ENCODE data around the gene PCSK4.

PCSK4 gene

GRCh38 chr19:1469255-1470054 lies 20.7 kb downstream of the PCSK4 start:
- Histone ChIP-seq H2AFZ (ENCODE audit: low read depth, low read length, severe bottlenecking) (no peak overlapping the region), H3K36me3 (ENCODE audit: low read length) (no peaks in the 10 kb centered on the region), H3K9me2 (replicated peaks; ENCODE audit: insufficient read depth, low read length) (no peaks in the 10 kb centered on the region), H3K79me2 (ENCODE audit: insufficient read depth, low read length) (no peaks in the 10 kb centered on the region), H3K4me2 (ENCODE audit: low read depth, low read length, poor library complexity, severe bottlenecking) (no peak overlapping the region), H3K9ac (ENCODE audit: low read length) (no peak overlapping the region), H3K27me3 (ENCODE audit: low read length) (no peaks in the 10 kb centered on the region), H3K4me3 (ENCODE audit: insufficient read depth, low read length, poor library complexity, severe bottlenecking) (no peak overlapping the region), H3K27ac (ENCODE audit: low read depth, low read length) (no peak overlapping the region), H4K20me1 (ENCODE audit: low read depth, low read length) (peaks cover 3% of the 10 kb centered on the region; the same call in 1 of the 2 replicates), H3F3A (ENCODE audit: insufficient read depth) (no peaks in the 10 kb centered on the region), H3K9me3 (ENCODE audit: insufficient read depth, low read length) (no peaks in the 10 kb centered on the region)
- TF ChIP-seq EZH2phosphoT487 (conservative IDR thresholded peaks at IDR 0.05; ENCODE audit: low read length) (no peak), CTCF (IDR thresholded peaks at IDR 0.05; ENCODE audit: insufficient read depth, low read length, poor library complexity, severe bottlenecking) (no peak)

- no peaks in the 10 kb centered on the region for H3K36me3 ChIP-seq (ENCODE audit: low read length)
- no peaks in the 10 kb centered on the region for H3K27me3 ChIP-seq (ENCODE audit: low read length)
- H3K4me2 ChIP-seq (ENCODE audit: low read depth, low read length, poor library complexity, severe bottlenecking): no peak overlapping the region
- TF ChIP-seq EZH2phosphoT487 (conservative IDR thresholded peaks at IDR 0.05; ENCODE audit: low read length) (no peak), CTCF (IDR thresholded peaks at IDR 0.05; ENCODE audit: insufficient read depth, low read length, poor library complexity, severe bottlenecking) (no peak)
- H3K9me2 ChIP-seq (replicated peaks; ENCODE audit: insufficient read depth, low read length): no peaks in the 10 kb centered on the region
- H3K27ac ChIP-seq (ENCODE audit: low read depth, low read length): no peak overlapping the region
- no peak overlapping the region for H3K9ac ChIP-seq (ENCODE audit: low read length)
- H3K79me2 ChIP-seq (ENCODE audit: insufficient read depth, low read length): no peaks in the 10 kb centered on the region
- H3K9me3 ChIP-seq (ENCODE audit: insufficient read depth, low read length): no peaks in the 10 kb centered on the region
- H4K20me1 ChIP-seq (ENCODE audit: low read depth, low read length): peaks cover 3% of the 10 kb centered on the region; the same call in 1 of the 2 replicates
- no peaks in the 10 kb centered on the region for H3F3A ChIP-seq (ENCODE audit: insufficient read depth)
- H3K4me3 ChIP-seq (ENCODE audit: insufficient read depth, low read length, poor library complexity, severe bottlenecking): no peak overlapping the region
- H2AFZ ChIP-seq (ENCODE audit: low read depth, low read length, severe bottlenecking): no peak overlapping the region
Measured at GRCh38 chr19:1468821-1469254, 21.3 kb downstream of the PCSK4 start.

GRCh38 chr19:1468274-1468820 lies 21.8 kb downstream of the PCSK4 start:
- Histone ChIP-seq H3K36me3 (ENCODE audit: low read length) (no peaks in the 10 kb centered on the region), H3K79me2 (ENCODE audit: insufficient read depth, low read length) (no peaks in the 10 kb centered on the region), H2AFZ (ENCODE audit: low read depth, low read length, severe bottlenecking) (no peak overlapping the region), H3K9me3 (ENCODE audit: insufficient read depth, low read length) (no peaks in the 10 kb centered on the region), H3K9ac (ENCODE audit: low read length) (no peak overlapping the region), H3K9me2 (replicated peaks; ENCODE audit: insufficient read depth, low read length) (no peaks in the 10 kb centered on the region), H3K27ac (ENCODE audit: low read depth, low read length) (no peak overlapping the region), H3F3A (ENCODE audit: insufficient read depth) (no peaks in the 10 kb centered on the region), H3K4me3 (ENCODE audit: insufficient read depth, low read length, poor library complexity, severe bottlenecking) (no peak overlapping the region), H3K27me3 (ENCODE audit: low read length) (no peaks in the 10 kb centered on the region), H4K20me1 (ENCODE audit: low read depth, low read length) (peaks cover 3% of the 10 kb centered on the region; the same call in 1 of the 2 replicates), H3K4me2 (ENCODE audit: low read depth, low read length, poor library complexity, severe bottlenecking) (no peak overlapping the region)
- TF ChIP-seq CTCF (IDR thresholded peaks at IDR 0.05; ENCODE audit: insufficient read depth, low read length, poor library complexity, severe bottlenecking): no peak
- TF ChIP-seq EZH2phosphoT487 (conservative IDR thresholded peaks at IDR 0.05; ENCODE audit: low read length): no peak

Measured in SU-DHL-6 (cell line).